ENCODE results near the gene LST1. TPM values are rescaled to one million over a fixed set of nuclear protein-coding genes. Genes with fewer than 3 reads are reported as not detected.

LST1 gene
- total RNA-seq, 1 experiment from 2014 or later = 0.66 TPM

- TF ChIP-seq ZNF532 (CRISPR knock-in tag; IDR thresholded peaks at IDR 0.05; ENCODE audit: borderline replicate concordance) = no peak
These were observed 23.7 kb downstream of the LST1 start (continued) for GRCh38 chr6:31609519-31610406.

- Mint-ChIP-seq H3K27ac (no peak overlapping the region), H3K4me3 (no peak overlapping the region), H3K4me1 (peaks cover 22% of the 10 kb centered on the region), H3K36me3 (no peaks in the 10 kb centered on the region), H3K9me3 (no peaks in the 10 kb centered on the region), H3K27me3 (ENCODE audit: low read depth) (peaks cover 6% of the 10 kb centered on the region; the same call in 1 of the 2 replicates)
- CTCF ChIA-PET = interaction anchor here (3.0 kb wide), 1 partner anchor 12 kb away, joined by 32 read pairs; no protein-coding TSS in a partner anchor
- no peak for TF ChIP-seq TEAD4 (CRISPR knock-in tag; IDR thresholded peaks at IDR 0.05)
- TF ChIP-seq JUN (CRISPR knock-in tag; IDR thresholded peaks at IDR 0.05) = no peak
- TF ChIP-seq GTF2I (CRISPR knock-in tag; conservative IDR thresholded peaks at IDR 0.05) = no peak
- TF ChIP-seq USF2 (CRISPR knock-in tag; IDR thresholded peaks at IDR 0.05) = no peak
- TF ChIP-seq CREM (CRISPR knock-in tag; IDR thresholded peaks at IDR 0.05) = no peak
- TF ChIP-seq ZNF423 (CRISPR knock-in tag; IDR thresholded peaks at IDR 0.05) = no peak
- TF ChIP-seq E2F1 (CRISPR knock-in tag; IDR thresholded peaks at IDR 0.05) = no peak
- no peak for TF ChIP-seq EMX1 (CRISPR knock-in tag; IDR thresholded peaks at IDR 0.05)
- no peak for TF ChIP-seq MYBL2 (CRISPR knock-in tag; IDR thresholded peaks at IDR 0.05)
- TF ChIP-seq SOX15 (CRISPR knock-in tag; IDR thresholded peaks at IDR 0.05) = no peak
- no peak for TF ChIP-seq ZNF512 (CRISPR knock-in tag; IDR thresholded peaks at IDR 0.05; ENCODE audit: borderline replicate concordance)
- no peak for TF ChIP-seq ARID4B (CRISPR knock-in tag; IDR thresholded peaks at IDR 0.05; ENCODE audit: borderline replicate concordance)
- no peak for TF ChIP-seq STAT6 (CRISPR knock-in tag; conservative IDR thresholded peaks at IDR 0.05; ENCODE audit: low read depth)
- no peak for TF ChIP-seq IRF1 (CRISPR knock-in tag; IDR thresholded peaks at IDR 0.05)
- TF ChIP-seq NR2C2 (CRISPR knock-in tag; IDR thresholded peaks at IDR 0.05) = no peak
- TF ChIP-seq GRHL2 (CRISPR knock-in tag; IDR thresholded peaks at IDR 0.05; ENCODE audit: insufficient replicate concordance, severe bottlenecking) = no peak
- no peak for TF ChIP-seq ZNF232 (CRISPR knock-in tag; IDR thresholded peaks at IDR 0.05)
- no peak for TF ChIP-seq FOXK1 (CRISPR knock-in tag; IDR thresholded peaks at IDR 0.05)
- ATAC-seq (no peak), DNase-seq (ENCODE audit: low spot score) (no peak)
- POLR2A ChIA-PET = no interaction called here
These were observed 24.9 kb downstream of the LST1 start for GRCh38 chr6:31610968-31611367.

Measured in WTC11 (cell line).